ENCODE measurements around the gene NUP35.

NUP35 gene, protein sequence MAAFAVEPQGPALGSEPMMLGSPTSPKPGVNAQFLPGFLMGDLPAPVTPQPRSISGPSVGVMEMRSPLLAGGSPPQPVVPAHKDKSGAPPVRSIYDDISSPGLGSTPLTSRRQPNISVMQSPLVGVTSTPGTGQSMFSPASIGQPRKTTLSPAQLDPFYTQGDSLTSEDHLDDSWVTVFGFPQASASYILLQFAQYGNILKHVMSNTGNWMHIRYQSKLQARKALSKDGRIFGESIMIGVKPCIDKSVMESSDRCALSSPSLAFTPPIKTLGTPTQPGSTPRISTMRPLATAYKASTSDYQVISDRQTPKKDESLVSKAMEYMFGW

DNA sequence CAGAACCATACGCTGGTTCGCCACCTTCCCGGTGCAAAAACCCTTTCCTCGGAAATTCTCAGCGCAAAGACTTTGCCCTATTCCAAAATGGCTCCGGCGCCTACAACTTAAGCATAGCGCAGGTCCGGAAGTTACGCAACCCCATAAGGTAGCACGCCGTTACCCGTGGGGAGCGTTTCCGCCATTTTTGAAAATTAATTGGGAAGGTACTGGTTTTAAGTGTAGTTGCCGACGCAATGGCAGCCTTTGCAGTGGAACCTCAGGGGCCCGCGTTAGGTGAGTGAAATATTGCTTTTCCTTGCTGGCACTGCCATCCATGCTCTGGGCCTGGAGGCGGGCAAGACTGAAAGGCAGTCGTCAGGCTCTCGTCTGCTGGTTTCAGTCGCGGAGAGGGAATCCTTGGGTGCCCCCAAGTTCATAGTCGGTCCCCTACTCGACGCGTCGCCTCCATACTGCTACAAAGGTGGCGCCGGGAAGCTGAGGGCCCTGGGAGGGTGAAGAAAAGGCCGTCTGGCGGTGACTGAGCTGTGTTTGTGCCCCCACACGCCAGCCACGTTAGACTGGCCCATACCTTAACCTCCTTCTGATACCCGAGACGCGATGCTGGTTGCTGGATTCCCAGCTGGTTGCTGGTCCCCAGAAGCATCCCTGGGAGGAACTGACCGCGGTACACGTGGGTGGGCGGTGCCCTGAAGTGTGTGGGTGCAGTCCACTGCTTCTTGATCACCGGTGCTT is at the start of gene NUP35:
Gene NUP35, plus strand, starts transcription at position 222 of the 735 bp plus-strand sequence. Its CDS starts 15 bp downstream, at position 237.
- peak; percentile 90 for DNase-seq

DNA sequence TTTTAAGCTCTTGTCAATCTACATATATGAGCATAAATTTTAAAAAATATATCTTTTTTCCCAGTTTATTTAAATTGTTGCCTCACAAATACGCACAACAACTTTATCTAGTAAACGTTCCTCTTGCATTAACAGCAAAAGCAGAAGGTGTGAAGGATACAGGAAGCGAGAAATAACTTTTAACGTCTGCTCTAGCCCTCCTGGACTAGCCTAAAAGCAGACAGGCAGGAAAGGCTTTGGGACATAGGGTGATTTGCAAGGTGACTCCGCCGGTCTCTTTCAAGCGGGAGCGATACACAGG is 46.1 kb upstream of the NUP35 start:
- no peak for DNase-seq

DNA sequence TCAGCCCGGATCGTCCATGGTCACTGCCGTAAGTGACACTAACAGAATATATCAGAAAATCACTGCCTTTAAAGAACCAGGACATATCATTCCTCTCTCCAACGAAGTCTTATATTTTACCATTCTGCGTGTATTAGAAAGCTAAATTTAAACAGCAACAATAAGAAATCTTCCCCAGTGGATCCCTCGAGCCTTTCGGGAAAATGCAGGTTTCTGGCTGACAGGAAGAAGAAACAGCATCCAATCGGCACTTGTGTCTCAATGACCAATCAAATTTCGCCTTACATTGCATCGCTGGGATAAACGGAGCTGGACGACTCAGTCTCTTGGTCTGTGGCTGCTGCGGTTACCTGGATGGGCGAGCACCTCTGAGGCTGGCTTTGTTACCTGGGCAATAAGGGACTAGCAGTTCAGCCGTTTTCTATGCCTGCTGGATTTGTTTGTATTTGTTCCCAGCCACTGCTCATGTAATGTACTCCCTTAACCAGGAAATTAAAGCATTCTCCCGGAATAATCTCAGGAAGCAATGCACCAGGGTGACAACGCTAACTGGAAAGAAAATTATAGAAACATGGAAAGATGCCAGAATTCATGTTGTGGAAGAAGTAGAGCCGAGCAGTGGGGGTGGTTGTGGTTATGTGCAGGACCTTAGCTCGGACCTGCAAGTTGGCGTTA is 45.6 kb upstream of the NUP35 start, which contains the start of gene DUSP19:
Gene DUSP19, plus strand, starts transcription at position 284 of the 675 bp plus-strand sequence. Its CDS starts 187 bp downstream, at position 471.
- peak; percentile 90 for DNase-seq

DNA sequence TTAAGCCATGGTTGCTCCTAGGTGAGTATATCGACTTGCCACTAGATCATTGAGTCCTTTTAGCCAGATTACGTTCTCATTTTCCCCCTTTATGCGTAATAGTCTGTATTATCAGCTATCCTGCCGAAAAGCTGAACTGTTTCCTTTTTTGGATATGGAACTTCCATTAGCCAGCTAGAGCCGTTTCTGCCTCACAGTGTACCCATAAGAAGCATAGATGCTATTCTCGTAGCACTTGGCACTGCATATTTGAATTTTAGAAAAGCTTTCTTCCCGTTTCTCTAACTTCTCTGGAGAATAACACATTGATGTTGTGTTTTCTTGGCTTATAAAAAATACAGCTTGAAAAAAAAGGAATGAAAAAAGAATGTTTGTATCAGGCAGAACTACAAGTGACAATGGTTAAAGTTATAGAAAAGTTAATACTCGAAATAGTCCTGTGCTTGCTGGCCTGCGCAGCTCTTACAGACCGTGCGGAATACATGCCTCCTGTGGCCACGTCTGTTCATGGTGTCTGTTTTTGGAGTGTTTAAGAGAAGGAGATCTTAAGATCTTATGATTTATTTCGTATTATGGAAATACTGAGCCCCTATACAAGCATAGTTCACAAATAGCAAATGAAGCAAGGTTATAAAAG is 45.0 kb upstream of the NUP35 start:
- DNase-seq = no peak

DNA sequence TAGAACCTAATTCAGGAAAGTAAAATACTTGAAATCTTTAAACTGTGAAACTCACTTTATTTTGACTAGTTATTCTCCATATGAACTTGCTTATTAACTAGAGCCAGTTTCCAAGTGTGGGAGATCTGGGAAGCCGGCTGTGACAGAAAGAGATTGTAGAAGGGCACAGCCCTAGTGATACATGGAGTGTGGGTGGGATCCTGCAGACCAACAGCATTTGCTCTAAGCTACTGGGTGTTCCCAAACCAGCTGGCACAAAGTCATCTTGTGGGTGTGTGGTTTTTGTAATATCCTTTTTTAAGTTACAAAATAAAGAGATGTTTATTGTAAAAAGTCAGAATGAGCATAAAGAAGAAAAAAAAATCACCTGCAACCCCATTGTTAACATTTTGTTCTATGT is 42.3 kb upstream of the NUP35 start:
- no peak for DNase-seq

DNA sequence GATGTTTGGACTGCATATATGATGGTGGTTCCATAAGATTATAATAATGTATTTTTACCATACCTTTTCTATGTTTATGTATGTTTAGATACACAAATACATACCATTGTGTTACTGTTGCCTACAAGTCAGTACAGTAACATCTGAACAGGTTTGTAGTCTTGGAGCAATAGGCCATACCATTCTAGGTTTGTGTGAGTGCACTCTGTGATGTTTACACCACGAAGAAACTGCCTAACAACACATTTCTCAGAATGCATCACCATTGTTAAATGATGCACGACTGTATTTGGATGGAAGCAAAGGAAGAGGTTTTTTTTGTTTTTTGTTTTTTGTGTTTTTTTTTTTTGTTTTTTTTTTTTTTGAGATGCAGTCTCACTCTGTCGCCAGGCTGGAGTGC is 36.2 kb upstream of the NUP35 start:
- no peak for DNase-seq

DNA sequence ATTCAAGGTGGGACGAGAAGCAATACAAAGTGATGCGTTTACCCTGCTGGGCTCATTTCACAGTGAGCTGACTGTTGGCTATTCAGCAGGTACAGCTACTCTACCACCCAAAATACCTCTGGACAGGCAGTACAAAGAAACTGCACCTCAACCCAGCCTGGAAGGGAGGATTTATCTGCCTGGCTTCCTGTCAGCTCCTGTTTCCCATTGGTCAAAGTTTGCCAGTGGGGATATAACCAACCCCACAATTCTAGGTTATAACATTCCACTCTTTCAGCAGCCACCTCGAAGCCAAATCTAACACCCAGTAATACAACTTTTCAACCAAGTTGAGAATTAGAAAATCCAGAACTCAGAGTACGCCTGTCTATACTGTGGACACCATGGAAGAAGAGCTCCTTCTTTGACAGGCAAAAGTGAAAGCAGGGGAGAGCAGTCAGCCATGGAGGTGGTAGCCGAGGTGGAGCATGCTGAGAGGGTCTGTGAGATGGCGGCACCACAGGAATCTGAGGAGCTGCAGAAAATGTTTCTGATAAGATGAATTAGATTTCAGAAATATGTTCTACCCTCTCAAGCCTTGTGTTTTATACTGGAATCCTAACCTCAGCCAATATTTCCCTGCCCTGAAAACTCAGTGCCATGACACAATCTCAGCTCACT is 34.9 kb upstream of the NUP35 start:
- DNase-seq = no peak

DNA sequence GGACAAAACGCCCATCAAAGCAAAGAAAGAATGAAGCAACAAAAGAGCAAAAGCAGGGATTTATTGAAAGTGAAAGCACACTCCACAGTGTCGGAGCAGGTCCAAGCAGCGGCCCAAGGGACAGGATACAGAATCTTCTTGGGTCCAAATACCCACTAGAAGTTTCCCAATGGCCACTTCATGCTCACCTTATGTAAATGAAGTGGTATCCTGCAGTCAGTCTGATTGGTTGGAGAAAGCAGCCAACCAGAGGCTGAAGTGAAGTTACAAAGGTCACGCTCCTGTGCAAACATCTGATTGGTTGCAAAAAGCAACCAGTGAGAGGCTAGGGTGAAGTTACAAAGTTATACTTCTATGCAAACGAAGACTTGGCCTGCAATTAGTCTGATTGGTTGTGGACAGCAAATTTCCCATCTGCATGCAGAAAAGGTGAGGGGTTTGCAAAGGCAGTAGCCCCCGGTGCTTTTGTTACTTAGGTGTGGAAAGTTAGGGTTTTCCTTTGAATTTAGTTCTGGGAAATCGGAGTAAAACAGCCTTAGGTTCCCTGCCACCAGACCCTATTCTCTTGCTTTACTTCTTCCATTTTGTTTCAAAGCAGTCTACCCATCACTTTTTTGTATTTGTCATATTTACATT is 32.8 kb upstream of the NUP35 start:
- no peak for DNase-seq

DNA sequence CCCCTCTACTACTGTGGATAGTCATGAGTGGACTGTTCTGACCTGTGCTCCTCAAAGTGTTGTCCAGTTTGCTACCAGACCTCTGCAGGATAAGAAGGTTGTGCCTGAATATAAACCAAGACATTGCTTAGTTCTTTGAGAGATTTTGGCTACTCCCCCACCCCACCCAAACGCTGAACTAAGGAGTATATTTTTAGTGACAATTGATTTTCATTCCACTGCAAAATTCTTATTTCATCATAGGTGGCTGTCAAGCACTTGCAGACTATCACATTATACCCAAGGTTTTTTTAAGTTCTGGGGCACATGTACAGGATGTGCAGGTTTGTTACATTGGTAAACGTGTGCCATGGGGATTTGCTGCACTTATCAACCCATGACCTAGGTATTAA is 32.3 kb upstream of the NUP35 start:
- no peak for DNase-seq

DNA sequence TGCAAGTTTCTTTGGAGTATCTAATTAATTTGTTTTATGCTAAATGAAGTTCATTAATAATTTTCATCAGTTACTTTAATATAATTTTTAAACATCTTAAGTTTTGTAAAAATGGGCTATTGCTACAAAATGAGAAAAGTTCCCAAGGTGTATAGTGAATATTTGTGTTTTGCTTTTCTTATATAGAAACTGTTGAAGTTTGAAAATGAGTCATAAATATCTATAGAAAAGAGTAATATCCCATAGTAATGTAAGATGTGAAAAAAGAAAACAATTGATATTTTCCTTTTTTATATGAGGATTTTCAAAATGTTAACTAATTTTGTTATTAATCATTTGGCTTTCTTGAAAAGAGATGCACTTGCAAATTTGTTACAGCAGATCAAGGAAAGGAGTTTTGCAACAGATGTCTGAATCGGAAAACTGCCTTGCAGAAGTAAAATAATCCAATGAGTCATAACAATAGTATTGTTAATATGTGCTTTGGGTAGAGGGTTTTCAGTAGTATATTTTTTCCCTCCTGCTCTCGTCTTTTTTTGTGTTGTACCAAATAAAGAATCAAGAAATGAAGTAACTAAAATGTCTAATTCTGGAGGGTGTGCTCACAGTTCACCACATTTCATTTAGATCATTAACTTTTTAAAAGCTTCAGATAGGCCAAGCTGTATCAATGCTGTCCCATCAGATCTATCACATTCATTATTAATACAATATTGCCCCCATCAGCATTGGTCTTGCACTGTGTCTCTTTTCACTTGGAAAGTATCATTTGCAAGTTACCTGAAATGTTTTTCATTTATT is 30.2 kb upstream of the NUP35 start:
- DNase-seq = peak; percentile 54

DNA sequence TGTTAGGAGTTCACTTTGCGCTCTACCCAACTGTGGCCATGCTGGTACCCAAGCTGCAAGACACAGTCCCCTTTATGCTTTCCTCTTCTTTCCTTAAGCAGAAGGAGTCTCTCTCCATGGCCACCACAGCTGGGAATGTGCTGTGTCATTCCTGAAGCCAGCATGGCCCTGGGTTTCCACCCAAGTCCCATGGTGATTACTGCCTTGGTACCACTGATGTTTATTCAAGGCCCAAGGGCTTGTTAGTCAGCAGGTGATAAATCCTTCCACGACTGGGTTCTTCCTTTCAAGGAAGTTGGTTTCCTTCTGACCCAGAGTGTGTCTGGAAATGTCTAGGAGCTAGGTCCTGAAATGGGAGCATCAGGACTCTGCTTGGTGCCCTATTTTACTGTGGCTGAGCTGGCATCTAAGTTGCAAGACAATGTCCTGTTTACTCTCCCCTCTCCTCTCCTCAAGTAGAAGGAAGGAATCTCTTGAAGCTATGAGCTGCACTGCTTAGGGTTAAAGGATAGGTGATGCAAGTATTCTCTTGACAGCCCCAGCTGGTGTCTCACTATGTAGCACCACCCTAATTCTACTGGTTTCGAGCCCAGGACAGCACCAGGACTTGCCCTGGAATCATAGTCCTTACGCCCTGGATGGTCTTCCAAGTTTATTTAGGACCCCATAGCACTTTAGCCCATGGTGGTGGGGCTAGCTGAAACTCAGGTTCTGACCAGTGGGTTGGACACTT is 18.7 kb upstream of the NUP35 start:
- DNase-seq = peak; percentile 7

DNA sequence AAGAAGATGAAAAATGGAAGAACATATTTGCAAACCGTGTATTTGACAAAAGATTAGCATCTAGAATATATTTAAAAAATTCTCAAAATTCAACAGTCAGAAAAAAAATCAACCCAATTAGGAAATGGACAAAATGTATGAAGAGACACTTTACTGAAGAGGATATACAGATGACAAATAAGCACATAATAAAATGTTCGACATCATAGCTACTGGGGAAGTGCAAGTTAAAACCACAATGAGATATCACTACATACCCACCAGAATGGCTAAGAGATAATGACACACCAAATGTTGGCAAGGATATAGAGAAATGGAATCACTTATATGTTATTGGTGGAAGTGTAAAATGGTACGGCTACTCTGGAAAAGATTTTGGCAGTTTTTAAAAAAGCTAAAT is 11.7 kb upstream of the NUP35 start:
- no peak for DNase-seq

DNA sequence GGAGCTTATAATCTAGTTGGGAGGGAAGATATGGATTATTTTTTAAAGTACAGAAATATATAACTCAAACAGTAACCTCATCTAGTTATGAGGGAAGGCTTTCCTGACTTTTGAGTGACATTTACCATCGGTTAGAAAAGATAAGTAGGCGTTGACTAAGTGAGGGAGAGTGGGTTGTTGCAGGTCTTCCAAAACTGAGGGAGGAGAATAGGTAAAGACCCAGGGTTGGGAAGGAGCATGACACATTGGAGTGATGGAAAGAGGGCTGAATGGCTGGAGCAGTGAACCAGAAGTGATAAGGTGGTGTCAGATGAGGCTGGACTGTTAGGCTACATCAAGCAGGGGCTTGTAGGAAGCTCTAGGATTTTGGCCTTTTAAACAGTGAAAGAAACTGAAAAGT is 10.6 kb upstream of the NUP35 start:
- no peak for DNase-seq

DNA sequence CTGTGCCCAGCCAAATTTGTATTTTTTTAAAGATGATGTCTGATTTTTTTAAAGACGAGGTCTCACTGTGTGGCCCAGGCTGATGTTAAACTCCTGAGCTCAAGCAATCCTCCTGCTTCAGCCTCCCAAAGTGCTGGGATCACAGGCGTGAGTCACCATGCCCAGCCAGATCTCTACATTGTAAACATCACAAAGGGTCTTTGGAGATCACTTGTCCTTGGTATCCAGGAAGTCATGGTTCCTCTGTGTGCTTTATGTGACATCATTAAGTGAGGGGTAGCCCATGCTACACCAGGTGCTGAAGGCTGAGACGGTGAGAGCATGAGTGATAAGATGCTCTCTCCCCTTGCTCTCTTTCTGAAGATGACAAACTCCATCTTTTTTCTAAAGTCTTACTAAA is 7.0 kb upstream of the NUP35 start:
- DNase-seq = no peak

DNA sequence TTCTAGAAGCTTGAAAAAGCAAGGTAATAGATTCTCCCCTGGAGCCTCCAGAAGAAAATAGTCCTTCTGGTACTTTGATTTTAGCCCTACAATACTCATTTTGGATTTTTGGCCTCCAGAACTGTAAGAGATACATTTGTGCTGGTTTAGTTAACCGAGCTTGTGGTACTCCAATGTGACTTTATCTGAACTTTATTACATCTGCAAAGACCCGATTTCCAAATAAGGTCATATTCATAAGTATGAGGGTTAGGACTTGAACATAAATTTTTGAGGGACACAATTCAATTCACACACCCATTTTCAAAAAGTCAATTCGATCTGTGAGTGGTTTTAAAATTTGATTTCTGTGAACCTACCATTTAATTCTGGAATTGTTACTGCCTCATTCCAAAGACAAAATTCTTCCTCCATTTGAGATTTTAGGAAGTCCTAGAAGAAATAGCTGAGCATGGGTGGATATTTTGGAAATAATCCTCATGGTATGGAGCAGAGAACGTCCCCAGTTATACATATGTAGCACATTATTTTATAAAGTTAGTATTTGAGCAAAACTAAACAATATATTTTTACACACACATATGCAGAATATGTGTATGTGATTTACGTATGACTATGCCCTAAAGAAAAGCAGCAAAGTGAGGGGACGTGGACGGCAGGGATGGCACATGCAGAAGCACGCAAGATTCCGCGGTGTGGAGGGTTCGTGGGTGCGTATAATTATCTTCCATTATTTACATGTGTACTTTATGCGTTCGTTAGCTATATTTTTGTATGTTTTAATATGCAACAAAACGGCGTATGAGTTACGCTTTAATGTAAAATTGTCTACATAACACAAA is 905 bp upstream of the NUP35 start:
- no peak for DNase-seq

DNA sequence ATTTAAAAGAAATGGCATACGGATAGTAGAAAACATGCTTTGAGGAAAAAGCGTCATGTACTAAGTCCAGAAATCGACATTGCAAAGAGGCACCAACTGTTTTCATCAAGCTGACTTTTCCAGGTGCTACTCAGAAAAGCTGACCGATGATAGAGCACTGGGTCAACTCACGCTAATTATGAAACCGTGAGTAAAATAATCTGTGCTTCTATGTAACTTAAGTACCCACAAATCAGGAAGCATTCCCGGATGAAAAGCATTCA is 353 bp upstream of the NUP35 start:
- no peak for DNase-seq

DNA sequence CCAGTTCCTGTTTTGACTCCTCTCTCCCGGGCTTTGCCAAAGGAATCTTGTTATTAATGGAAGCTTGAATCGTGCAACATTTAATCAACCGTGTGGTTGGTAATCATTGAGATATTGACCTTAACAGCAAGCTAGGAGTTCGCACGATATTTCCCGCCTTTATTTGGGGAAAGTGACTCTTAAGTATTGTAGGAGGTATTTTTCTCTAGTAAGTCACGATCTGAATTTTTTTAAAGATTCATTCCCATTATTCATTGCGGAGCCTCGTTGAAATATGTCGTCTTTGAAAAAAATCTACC is 663 bp downstream of the NUP35 start:
- no peak for DNase-seq

DNA sequence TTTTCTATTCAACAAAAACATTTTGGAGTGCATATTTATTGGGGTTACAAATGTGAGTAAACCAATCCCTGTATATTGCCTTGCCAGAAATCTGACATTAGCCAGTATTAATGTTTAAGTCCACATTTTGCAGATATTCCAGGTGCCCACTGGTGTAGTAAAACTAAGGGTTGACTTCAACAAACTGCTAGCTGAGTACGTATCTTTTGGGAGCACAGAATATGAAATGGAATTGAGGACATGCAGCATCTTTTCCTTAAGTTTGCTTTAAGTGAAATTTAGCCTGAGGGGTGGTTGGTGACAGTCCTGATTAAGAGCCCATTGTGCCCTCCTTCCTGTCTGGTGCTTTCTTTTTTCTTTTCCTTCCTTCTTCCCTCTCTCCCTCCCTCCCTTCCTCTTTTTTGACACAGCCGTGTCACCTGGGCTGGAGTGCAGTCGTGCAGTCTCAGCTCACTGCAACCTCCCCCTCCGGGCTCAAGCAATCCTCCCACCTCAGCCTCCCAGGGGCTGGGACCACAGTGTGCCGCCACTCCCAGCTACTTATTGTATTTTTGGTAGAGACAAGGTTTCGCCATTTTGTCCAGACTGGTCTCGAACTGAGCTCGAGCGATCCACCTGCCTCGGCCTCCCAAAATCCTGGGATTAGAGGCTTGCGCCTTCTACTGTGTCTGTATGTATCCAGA is 1.6 kb downstream of the NUP35 start:
- no peak for DNase-seq

DNA sequence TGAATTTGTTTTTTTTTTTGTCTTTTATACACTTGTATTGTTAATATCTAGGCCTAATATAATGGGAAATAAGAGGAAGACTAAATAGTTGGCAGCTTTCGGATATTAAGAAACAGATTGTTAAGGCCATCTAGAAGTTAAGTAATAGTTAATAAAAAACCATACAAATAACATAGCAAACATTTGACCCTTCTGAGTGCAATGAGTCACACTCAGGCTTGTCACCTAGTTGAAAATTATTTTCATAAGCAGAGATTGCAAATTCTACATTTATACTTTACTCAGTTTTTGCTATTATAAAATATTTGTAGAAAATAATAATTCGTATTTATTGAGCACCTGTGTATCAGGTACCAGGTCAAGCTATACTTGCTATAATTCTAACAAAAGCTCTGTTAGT is 2.4 kb downstream of the NUP35 start:
- no peak for DNase-seq

DNA sequence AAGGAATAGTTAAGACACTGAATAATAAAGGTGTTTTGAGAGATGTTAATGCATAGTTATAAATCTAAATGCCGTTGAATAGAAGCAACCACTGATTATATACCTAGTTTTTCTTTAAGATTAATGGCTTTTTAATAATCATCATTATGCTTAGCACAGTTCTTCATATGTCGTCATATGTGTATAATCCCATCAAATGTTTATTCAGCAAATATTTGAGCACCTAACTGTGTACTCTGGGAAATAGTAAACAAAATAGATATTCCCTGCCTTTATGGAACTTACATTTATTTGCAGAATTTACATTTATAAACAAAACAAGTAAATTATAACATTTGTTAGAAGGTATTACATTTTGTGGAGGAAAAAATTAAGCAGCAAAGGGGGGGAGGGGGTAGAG is 9.8 kb downstream of the NUP35 start:
- no peak for DNase-seq
